K562 (cell line): ENCODE data around the gene BCAR1.

Experiments used
- ATF3 ChIP-seq, 2 experiments: fragments of 450-650 bp in 1 of 2; sonication (generic) in 1 of 2; formaldehyde crosslinking in 1 of 2; IDR thresholded peaks in 1 of 2; conservative IDR thresholded peaks in 1 of 2; 2 replicates each; pipeline versions ENCODE4 v1.6.1 to v1.8.1; 2016 to 2023; ENCODE audit warnings: mild to moderate bottlenecking in 2 of 2, moderate library complexity in 2 of 2, inconsistent platforms in 1 of 2, missing genetic modification reagents in 1 of 2
- ELF4 ChIP-seq: fragments of 450-650 bp; formaldehyde crosslinking; IDR thresholded peaks from 2 replicates; pipeline ENCODE4 v1.4.0; 2022; ENCODE audit warnings: missing genetic modification characterization
- ETV5 ChIP-seq: sonication (generic); formaldehyde crosslinking; IDR thresholded peaks from 2 replicates; pipeline ENCODE4 v1.4.0; 2020; ENCODE audit warnings: low read depth, mild to moderate bottlenecking, missing genetic modification reagents
- MAZ ChIP-seq, 2 experiments: fragments of 450-650 bp in 1 of 2; sonication (generic) in 1 of 2; formaldehyde crosslinking; IDR thresholded peaks in 1 of 2; conservative IDR thresholded peaks in 1 of 2; 2 replicates each; pipeline versions ENCODE4 v1.4.0 to v1.5.0; 2020; ENCODE audit warnings: mild to moderate bottlenecking in 1 of 2, missing genetic modification reagents in 1 of 2
- OTX1 ChIP-seq: fragments of 450-650 bp; formaldehyde crosslinking; IDR thresholded peaks from 2 replicates; pipeline ENCODE4 v1.4.0; 2022; ENCODE audit warnings: mild to moderate bottlenecking
- RFX5 ChIP-seq: IDR thresholded peaks from 2 replicates; pipeline ENCODE4 v1.6.1; 2011; ENCODE audit warnings: low read depth, mild to moderate bottlenecking, improper control_type of control experiment, low read length
- TAF1 ChIP-seq: IDR thresholded peaks from 2 replicates; pipeline ENCODE4 v1.6.1; 2011; ENCODE audit warnings: mild to moderate bottlenecking, low read length, moderate library complexity; ENCODE audit not compliant: insufficient read depth, control insufficient read depth, severe bottlenecking; ENCODE audit errors: extremely low read depth
- TCFL5 ChIP-seq: fragments of 250-450 bp; sonication (Bioruptor Pico); conservative IDR thresholded peaks from 2 replicates; pipeline ENCODE4 v1.6.1; 2021; ENCODE audit warnings: mild to moderate bottlenecking, moderate library complexity, matching md5 sums
- ZNF79 ChIP-seq: fragments of 250-450 bp; sonication (Bioruptor Pico); IDR thresholded peaks from 2 replicates; pipeline ENCODE4 v1.4.0; 2020; ENCODE audit warnings: low read depth, mild to moderate bottlenecking, moderate library complexity
- TF ChIP-seq, protein P1 (sequence below), 3 experiments: IDR thresholded peaks in 2 of 3; conservative IDR thresholded peaks in 1 of 3; 2 replicates each; pipeline ENCODE4 v1.5.1; 2011 to 2012; ENCODE audit warnings: low read length in 3 of 3, mild to moderate bottlenecking in 3 of 3, control low read depth in 2 of 3, improper control_type of control experiment in 1 of 3, inconsistent platforms in 1 of 3, low read depth in 1 of 3, mixed read lengths in 1 of 3, moderate library complexity in 1 of 3; ENCODE audit not compliant: insufficient read depth in 2 of 3
- TF ChIP-seq, protein P2 (sequence below): sonication (generic); formaldehyde crosslinking; IDR thresholded peaks from 2 replicates; pipeline ENCODE4 v1.9.0; 2022; ENCODE audit warnings: mild to moderate bottlenecking, missing genetic modification reagents
- TF ChIP-seq, protein P3 (sequence below): fragments of 450-650 bp; IDR thresholded peaks from 2 replicates; pipeline ENCODE4 v1.6.1; 2017; ENCODE audit warnings: antibody characterized with exemption, mild to moderate bottlenecking
- TF ChIP-seq, protein P4 (sequence below), 2 experiments: fragments of 250-450 bp in 1 of 2; fragments of 450-650 bp in 1 of 2; sonication (Bioruptor Pico) in 1 of 2; IDR thresholded peaks; 2 replicates each; pipeline versions ENCODE4 v1.6.1 to v1.8.0; 2016 to 2021; ENCODE audit warnings: mild to moderate bottlenecking in 2 of 2, moderate library complexity in 2 of 2, missing compliant biosample characterization in 1 of 2, missing genetic modification characterization in 1 of 2

DNA sequence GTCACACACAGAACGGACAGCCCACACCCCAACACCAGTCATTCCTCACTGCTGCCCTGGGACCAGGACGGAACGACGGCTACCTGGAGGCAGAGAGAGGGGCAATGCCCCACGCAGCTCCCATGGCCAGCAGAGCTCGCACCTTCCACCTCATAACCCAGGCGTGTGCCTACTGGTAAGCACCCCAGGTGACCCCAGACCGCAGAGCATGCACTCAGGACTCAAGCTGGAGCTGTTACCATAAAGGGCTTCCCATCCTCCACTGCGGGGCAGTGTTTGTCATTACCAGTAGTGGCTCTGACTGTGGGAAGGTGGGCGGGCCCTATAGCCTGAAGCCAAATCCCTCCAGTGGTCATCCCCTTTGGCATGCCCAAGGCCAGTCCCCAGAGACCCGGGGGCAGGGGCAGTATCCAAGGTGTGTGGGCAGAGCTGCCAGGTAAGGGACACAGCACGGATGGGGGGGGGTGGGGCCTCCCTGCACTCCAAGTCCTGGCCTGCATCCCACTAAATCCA, 4.7 kb upstream of the BCAR1 start:
- TF ChIP-seq, protein P1, sequence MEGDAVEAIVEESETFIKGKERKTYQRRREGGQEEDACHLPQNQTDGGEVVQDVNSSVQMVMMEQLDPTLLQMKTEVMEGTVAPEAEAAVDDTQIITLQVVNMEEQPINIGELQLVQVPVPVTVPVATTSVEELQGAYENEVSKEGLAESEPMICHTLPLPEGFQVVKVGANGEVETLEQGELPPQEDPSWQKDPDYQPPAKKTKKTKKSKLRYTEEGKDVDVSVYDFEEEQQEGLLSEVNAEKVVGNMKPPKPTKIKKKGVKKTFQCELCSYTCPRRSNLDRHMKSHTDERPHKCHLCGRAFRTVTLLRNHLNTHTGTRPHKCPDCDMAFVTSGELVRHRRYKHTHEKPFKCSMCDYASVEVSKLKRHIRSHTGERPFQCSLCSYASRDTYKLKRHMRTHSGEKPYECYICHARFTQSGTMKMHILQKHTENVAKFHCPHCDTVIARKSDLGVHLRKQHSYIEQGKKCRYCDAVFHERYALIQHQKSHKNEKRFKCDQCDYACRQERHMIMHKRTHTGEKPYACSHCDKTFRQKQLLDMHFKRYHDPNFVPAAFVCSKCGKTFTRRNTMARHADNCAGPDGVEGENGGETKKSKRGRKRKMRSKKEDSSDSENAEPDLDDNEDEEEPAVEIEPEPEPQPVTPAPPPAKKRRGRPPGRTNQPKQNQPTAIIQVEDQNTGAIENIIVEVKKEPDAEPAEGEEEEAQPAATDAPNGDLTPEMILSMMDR (IDR thresholded peaks at IDR 0.05 in 2 of 3, conservative IDR thresholded peaks at IDR 0.05 in 1 of 3; ENCODE audit: insufficient read depth in 2 of 3, low read depth in 1 of 3, low read length in 3 of 3) = peak; percentile 41 to 56 (median 53); a peak in 4 of 6 replicates
- TF ChIP-seq MAZ (CRISPR knock-in tag; conservative IDR thresholded peaks at IDR 0.05 in 1 of 2, IDR thresholded peaks at IDR 0.05 in 1 of 2) = no peak
- TF ChIP-seq OTX1 = no peak
- no peak for TF ChIP-seq ATF3 (IDR thresholded peaks at IDR 0.05)
- TF ChIP-seq ATF3 (CRISPR knock-in tag; conservative IDR thresholded peaks at IDR 0.05) = no peak
- TF ChIP-seq, protein P2, sequence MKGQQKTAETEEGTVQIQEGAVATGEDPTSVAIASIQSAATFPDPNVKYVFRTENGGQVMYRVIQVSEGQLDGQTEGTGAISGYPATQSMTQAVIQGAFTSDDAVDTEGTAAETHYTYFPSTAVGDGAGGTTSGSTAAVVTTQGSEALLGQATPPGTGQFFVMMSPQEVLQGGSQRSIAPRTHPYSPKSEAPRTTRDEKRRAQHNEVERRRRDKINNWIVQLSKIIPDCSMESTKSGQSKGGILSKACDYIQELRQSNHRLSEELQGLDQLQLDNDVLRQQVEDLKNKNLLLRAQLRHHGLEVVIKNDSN (CRISPR knock-in tag) = 0 out of 2 replicates have a peak, but pooled peaks have one; percentile 21
- TF ChIP-seq TAF1 = no peak
- TF ChIP-seq, protein P3, sequence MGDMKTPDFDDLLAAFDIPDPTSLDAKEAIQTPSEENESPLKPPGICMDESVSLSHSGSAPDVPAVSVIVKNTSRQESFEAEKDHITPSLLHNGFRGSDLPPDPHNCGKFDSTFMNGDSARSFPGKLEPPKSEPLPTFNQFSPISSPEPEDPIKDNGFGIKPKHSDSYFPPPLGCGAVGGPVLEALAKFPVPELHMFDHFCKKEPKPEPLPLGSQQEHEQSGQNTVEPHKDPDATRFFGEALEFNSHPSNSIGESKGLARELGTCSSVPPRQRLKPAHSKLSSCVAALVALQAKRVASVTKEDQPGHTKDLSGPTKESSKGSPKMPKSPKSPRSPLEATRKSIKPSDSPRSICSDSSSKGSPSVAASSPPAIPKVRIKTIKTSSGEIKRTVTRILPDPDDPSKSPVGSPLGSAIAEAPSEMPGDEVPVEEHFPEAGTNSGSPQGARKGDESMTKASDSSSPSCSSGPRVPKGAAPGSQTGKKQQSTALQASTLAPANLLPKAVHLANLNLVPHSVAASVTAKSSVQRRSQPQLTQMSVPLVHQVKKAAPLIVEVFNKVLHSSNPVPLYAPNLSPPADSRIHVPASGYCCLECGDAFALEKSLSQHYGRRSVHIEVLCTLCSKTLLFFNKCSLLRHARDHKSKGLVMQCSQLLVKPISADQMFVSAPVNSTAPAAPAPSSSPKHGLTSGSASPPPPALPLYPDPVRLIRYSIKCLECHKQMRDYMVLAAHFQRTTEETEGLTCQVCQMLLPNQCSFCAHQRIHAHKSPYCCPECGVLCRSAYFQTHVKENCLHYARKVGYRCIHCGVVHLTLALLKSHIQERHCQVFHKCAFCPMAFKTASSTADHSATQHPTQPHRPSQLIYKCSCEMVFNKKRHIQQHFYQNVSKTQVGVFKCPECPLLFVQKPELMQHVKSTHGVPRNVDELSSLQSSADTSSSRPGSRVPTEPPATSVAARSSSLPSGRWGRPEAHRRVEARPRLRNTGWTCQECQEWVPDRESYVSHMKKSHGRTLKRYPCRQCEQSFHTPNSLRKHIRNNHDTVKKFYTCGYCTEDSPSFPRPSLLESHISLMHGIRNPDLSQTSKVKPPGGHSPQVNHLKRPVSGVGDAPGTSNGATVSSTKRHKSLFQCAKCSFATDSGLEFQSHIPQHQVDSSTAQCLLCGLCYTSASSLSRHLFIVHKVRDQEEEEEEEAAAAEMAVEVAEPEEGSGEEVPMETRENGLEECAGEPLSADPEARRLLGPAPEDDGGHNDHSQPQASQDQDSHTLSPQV = no peak
- no peak for TF ChIP-seq ZNF79 (CRISPR knock-in tag)
- no peak for TF ChIP-seq ETV5 (CRISPR knock-in tag)
- no peak for TF ChIP-seq TCFL5 (CRISPR knock-in tag)
- TF ChIP-seq RFX5 = no peak
- TF ChIP-seq ELF4 (CRISPR knock-in tag) = no peak
- TF ChIP-seq, protein P4, sequence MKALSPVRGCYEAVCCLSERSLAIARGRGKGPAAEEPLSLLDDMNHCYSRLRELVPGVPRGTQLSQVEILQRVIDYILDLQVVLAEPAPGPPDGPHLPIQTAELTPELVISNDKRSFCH (CRISPR knock-in tag; IDR thresholded peaks at IDR 0.05) = no peak
- TF ChIP-seq, protein P4 (tag; IDR thresholded peaks at IDR 0.05) = no peak
